Measurements from ENCODE around the gene TMEM61.

Gene TMEM61

DNA sequence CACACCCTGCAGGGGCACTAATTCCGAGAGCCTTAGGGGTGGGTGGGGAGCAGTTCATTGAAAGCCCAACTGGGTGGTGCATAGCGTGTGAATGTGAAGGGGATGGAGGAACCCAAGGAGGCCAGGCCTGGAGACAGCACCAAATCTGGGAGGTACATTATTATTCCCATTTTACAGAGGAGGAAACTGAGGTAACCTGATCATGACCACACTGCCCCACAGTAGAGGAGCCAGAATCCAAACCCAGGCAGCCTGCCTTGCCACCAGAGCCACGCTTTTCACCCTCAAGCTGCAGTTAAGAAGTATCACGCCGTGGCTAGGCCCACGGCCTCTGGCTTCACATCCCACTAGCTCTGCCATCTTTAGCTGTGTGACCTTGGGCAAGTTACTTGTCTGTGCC, 17.7 kb downstream of the TMEM61 start:
- no peaks in the 10 kb centered on the region; the same call in 1 of the 2 replicates for H3K27me3 ChIP-seq (replicated peaks; ENCODE audit: insufficient read depth, low read length)
- H3K27ac ChIP-seq (ENCODE audit: low read length): no peak overlapping the region
- no peaks in the 10 kb centered on the region for H3K4me1 ChIP-seq (ENCODE audit: low read length)
- H3K9me3 ChIP-seq (replicated peaks; ENCODE audit: insufficient read depth, low read length): no peaks in the 10 kb centered on the region
- H3K36me3 ChIP-seq (replicated peaks; ENCODE audit: insufficient read depth, low read length): no peaks in the 10 kb centered on the region
- no peak for DNase-seq
- H3K9me2 ChIP-seq (replicated peaks; ENCODE audit: insufficient read depth, low read length): no peaks in the 10 kb centered on the region
- no peaks in the 10 kb centered on the region for H3F3A ChIP-seq (ENCODE audit: insufficient read depth, low read length)
- no peak overlapping the region for H3K9ac ChIP-seq (ENCODE audit: low read length)
- TF ChIP-seq EZH2 (optimal IDR thresholded peaks at IDR 0.05; ENCODE audit: low read depth, low read length): no peak
- no peak for TF ChIP-seq CTCF (IDR thresholded peaks at IDR 0.05; ENCODE audit: low read length)
- TF ChIP-seq EZH2phosphoT487 (IDR thresholded peaks at IDR 0.05; ENCODE audit: low read length): no peak
- no peak overlapping the region for H3K4me2 ChIP-seq (ENCODE audit: low read depth, low read length)
- H4K20me1 ChIP-seq (ENCODE audit: insufficient read depth, low read length): no peaks in the 10 kb centered on the region
- no peak overlapping the region for H3K4me3 ChIP-seq (ENCODE audit: low read length)
- no peak overlapping the region for H2AFZ ChIP-seq (ENCODE audit: low read length)
- H3K79me2 ChIP-seq (ENCODE audit: low read length): no peaks in the 10 kb centered on the region

DNA sequence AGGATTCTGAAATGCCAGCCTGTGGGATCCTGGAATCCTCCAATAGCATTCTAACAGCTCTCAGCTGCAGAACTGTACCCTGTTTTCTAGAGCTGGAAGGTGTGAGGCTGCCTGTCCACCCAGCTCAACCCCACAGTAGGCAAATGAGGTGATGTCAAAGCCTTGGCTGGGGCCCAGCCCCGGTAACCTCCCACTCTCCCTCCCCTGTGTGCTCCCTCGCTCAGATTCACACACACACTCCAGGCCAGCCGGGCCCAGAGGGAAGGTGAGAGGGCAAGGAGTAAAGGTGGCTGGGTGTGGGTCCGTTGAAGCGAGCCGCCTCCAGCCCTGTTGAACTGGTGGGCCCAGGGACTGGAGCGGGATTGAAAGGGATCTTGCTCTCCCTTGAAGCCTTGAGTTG, 18.2 kb downstream of the TMEM61 start, which contains the start of gene BSND:
Gene BSND, plus strand, starts transcription at position 257 of the 400 bp plus-strand sequence. CDS start 254 bp downstream, outside the sequence.
- H3K9ac ChIP-seq (ENCODE audit: low read length): no peak within 1 kb of the TSS
- DNase-seq: no peak
- no peak within 1 kb of the TSS for H2AFZ ChIP-seq (ENCODE audit: low read length)
- H3K4me1 ChIP-seq (ENCODE audit: low read length): no peaks in the 10 kb centered on the region
- no peaks in the 10 kb centered on the region for H3K9me2 ChIP-seq (replicated peaks; ENCODE audit: insufficient read depth, low read length)
- no peaks in the 10 kb centered on the region for H3K79me2 ChIP-seq (ENCODE audit: low read length)
- no peak within 1 kb of the TSS for H3K27ac ChIP-seq (ENCODE audit: low read length)
- no peaks in the 10 kb centered on the region for H3K9me3 ChIP-seq (replicated peaks; ENCODE audit: insufficient read depth, low read length)
- TF ChIP-seq EZH2phosphoT487 (IDR thresholded peaks at IDR 0.05; ENCODE audit: low read length) (no peak), EZH2 (optimal IDR thresholded peaks at IDR 0.05; ENCODE audit: low read depth, low read length) (no peak), CTCF (IDR thresholded peaks at IDR 0.05; ENCODE audit: low read length) (no peak)
- H3K36me3 ChIP-seq (replicated peaks; ENCODE audit: insufficient read depth, low read length): no peaks in the 10 kb centered on the region
- H3K4me3 ChIP-seq (ENCODE audit: low read length): no peak within 1 kb of the TSS
- no peak within 1 kb of the TSS for H3K4me2 ChIP-seq (ENCODE audit: low read depth, low read length)
- no peaks in the 10 kb centered on the region; the same call in 1 of the 2 replicates for H3K27me3 ChIP-seq (replicated peaks; ENCODE audit: insufficient read depth, low read length)
- no peaks in the 10 kb centered on the region for H3F3A ChIP-seq (ENCODE audit: insufficient read depth, low read length)
- no peaks in the 10 kb centered on the region for H4K20me1 ChIP-seq (ENCODE audit: insufficient read depth, low read length)

GRCh38 chr1:55000110-55001085, 20.0 kb downstream of the TMEM61 start:
- no peaks in the 10 kb centered on the region for H3F3A ChIP-seq (ENCODE audit: insufficient read depth, low read length)
- no peak for TF ChIP-seq CTCF (IDR thresholded peaks at IDR 0.05; ENCODE audit: low read length)
- no peak for TF ChIP-seq EZH2 (optimal IDR thresholded peaks at IDR 0.05; ENCODE audit: low read depth, low read length)
- TF ChIP-seq EZH2phosphoT487 (IDR thresholded peaks at IDR 0.05; ENCODE audit: low read length): no peak

More at GRCh38 chr1:55000110-55001085, 20.0 kb downstream of the TMEM61 start:
- Histone ChIP-seq H3K4me1 (ENCODE audit: low read length) (no peaks in the 10 kb centered on the region), H4K20me1 (ENCODE audit: insufficient read depth, low read length) (no peaks in the 10 kb centered on the region), H3K9me2 (replicated peaks; ENCODE audit: insufficient read depth, low read length) (no peaks in the 10 kb centered on the region), H3K27me3 (replicated peaks; ENCODE audit: insufficient read depth, low read length) (no peaks in the 10 kb centered on the region; the same call in 1 of the 2 replicates), H3K9ac (ENCODE audit: low read length) (no peak overlapping the region), H3K36me3 (replicated peaks; ENCODE audit: insufficient read depth, low read length) (no peaks in the 10 kb centered on the region), H3K4me3 (ENCODE audit: low read length) (no peak overlapping the region), H3K27ac (ENCODE audit: low read length) (no peak overlapping the region), H3K4me2 (ENCODE audit: low read depth, low read length) (no peak overlapping the region), H3K79me2 (ENCODE audit: low read length) (no peaks in the 10 kb centered on the region), H2AFZ (ENCODE audit: low read length) (no peak overlapping the region), H3K9me3 (replicated peaks; ENCODE audit: insufficient read depth, low read length) (no peaks in the 10 kb centered on the region)
- no peak for DNase-seq
